HepG2 (cell line): ENCODE measurements around the gene BRIP1. TPM values are rescaled to one million over a fixed set of nuclear protein-coding genes. Genes with fewer than 3 reads are reported as not detected.

ENCODE experiments used
- ATAC-seq: fragments of 200-7000 bp; cut with Tn5 transposase; 3 replicates; pipeline ENCODE4 v1.9.1; 2020; ENCODE audit warnings: mild to moderate bottlenecking, moderate library complexity
- BruUV-seq: library from RNA; stranded (reverse); fragments of 400-500 nt; replicated peaks from 2 replicates; lab custom pipeline; 2021; lab: Mats Ljungman, UMichigan
- CTCF ChIA-PET: fragments of 300-600 bp; formaldehyde crosslinking; extraction: SDS; loops from one replicate; lab custom pipeline; 2021; ENCODE audit warnings: low total read pairs, inconsistent platforms, low intra/inter-chr PET ratio; lab: Yijun Ruan, JAX
- POLR2A ChIA-PET: fragments of 350-600 bp; sonication (Branson Sonifier 250); formaldehyde crosslinking; loops from one replicate; lab custom pipeline; 2020; ENCODE audit warnings: antibody characterized with exemption, inconsistent platforms; lab: Yijun Ruan, JAX
- DNase-seq: peaks from one replicate; pipeline ENCODE4 v3.0.0-alpha.2; 2015; ENCODE audit warnings: low spot score
- FAIRE-seq: peaks from 3 replicates; lab custom pipeline; 2011; peaks lifted over from hg19 to GRCh38; lab: Jason Lieb, UNC
- H2AFZ ChIP-seq: one replicate; pipeline ENCODE4 v1.6.1; 2011; ENCODE audit warnings: low read length, inconsistent platforms
- H3K27ac ChIP-seq: fragments of 300-600 bp; 3 replicates; pipeline ENCODE4 v1.8.0; 2011; ENCODE audit warnings: mixed run types, mild to moderate bottlenecking, mixed read lengths, low read length, inconsistent platforms; ENCODE audit not compliant: insufficient read depth; ENCODE audit errors: extremely low read length
- H3K27me3 ChIP-seq, 2 experiments: fragments of 200-600 bp in 1 of 2; 2 replicates in 1 of 2; 3 replicates in 1 of 2; pipeline versions ENCODE4 v1.6.0 to v1.8.0; 2011; ENCODE audit warnings: low read length in 2 of 2, mild to moderate bottlenecking in 2 of 2, moderate library complexity in 2 of 2, inconsistent platforms in 1 of 2; ENCODE audit not compliant: insufficient read depth in 2 of 2, control insufficient read depth in 1 of 2
- H3K36me3 ChIP-seq, 2 experiments: fragments of 200-600 bp in 1 of 2; replicated peaks in 1 of 2; 2 replicates in 1 of 2; 3 replicates in 1 of 2; pipeline versions ENCODE4 v1.5.1 to v1.8.0; 2011; ENCODE audit warnings: low read length in 2 of 2, inconsistent platforms in 1 of 2; ENCODE audit not compliant: insufficient read depth in 2 of 2, control insufficient read depth in 1 of 2
- H3K4me1 ChIP-seq: 2 replicates; pipeline ENCODE4 v1.5.1; 2012; ENCODE audit warnings: low read length, inconsistent platforms; ENCODE audit not compliant: insufficient read depth
- H3K4me2 ChIP-seq: 2 replicates; pipeline ENCODE4 v1.6.0; 2011; ENCODE audit warnings: low read depth, low read length, inconsistent platforms
- H3K4me3 ChIP-seq, 3 experiments: fragments of 200-600 bp in 1 of 3; sonication (generic), shearing (Covaris generic) in 1 of 3; replicated peaks in 1 of 3; 2 replicates each; pipeline ENCODE4 v1.5.1; 2011 to 2016; ENCODE audit warnings: low read length in 3 of 3, inconsistent platforms in 2 of 3, low read depth in 2 of 3, mild to moderate bottlenecking in 2 of 3, control low read depth in 1 of 3, mixed read lengths in 1 of 3; ENCODE audit not compliant: insufficient read depth in 1 of 3
- H3K79me2 ChIP-seq: one replicate; pipeline ENCODE4 v1.6.1; 2011; ENCODE audit warnings: low read length, inconsistent platforms; ENCODE audit not compliant: insufficient read depth
- H3K9ac ChIP-seq: 2 replicates; pipeline ENCODE4 v1.6.0; 2011; ENCODE audit warnings: mild to moderate bottlenecking, low read depth, low read length, inconsistent platforms; ENCODE audit not compliant: insufficient read depth
- H3K9me3 ChIP-seq: 2 replicates; pipeline ENCODE4 v1.5.1; 2012; ENCODE audit warnings: mild to moderate bottlenecking, low read length
- H4K20me1 ChIP-seq: 2 replicates; pipeline ENCODE4 v1.6.0; 2011; ENCODE audit warnings: inconsistent platforms, mild to moderate bottlenecking, low read length, moderate library complexity; ENCODE audit not compliant: insufficient read depth
- ADNP ChIP-seq: sonication (generic); formaldehyde crosslinking; IDR thresholded peaks from 2 replicates; pipeline ENCODE4 v1.4.0; 2020; ENCODE audit warnings: missing genetic modification reagents
- AFF4 ChIP-seq: sonication (generic); formaldehyde crosslinking; IDR thresholded peaks from 2 replicates; pipeline ENCODE4 v1.4.0; 2020; ENCODE audit warnings: missing genetic modification reagents
- CBX5 ChIP-seq: sonication (generic); formaldehyde crosslinking; IDR thresholded peaks from 2 replicates; pipeline ENCODE4 v1.4.0; 2020; ENCODE audit warnings: missing genetic modification reagents, borderline replicate concordance
- CENPX ChIP-seq: sonication (generic); formaldehyde crosslinking; IDR thresholded peaks from 2 replicates; pipeline ENCODE4 v1.9.0; 2021; ENCODE audit warnings: mild to moderate bottlenecking, missing genetic modification reagents, moderate library complexity
- DNMT3B ChIP-seq: conservative IDR thresholded peaks from 2 replicates; pipeline ENCODE4 v1.6.1; 2016; ENCODE audit warnings: missing biosample characterization, control low read depth
- DRAP1 ChIP-seq: IDR thresholded peaks from 2 replicates; pipeline ENCODE4 v1.6.1; 2016; ENCODE audit warnings: missing genetic modification reagents, missing compliant biosample characterization
- POLR2A ChIP-seq, 2 experiments: IDR thresholded peaks; 2 replicates each; pipeline ENCODE4 v1.6.1; 2011; ENCODE audit warnings: low read depth in 2 of 2, low read length in 2 of 2, mild to moderate bottlenecking in 1 of 2, moderate library complexity in 1 of 2; ENCODE audit not compliant: insufficient read depth in 1 of 2
- SMAD1 ChIP-seq: sonication (generic); formaldehyde crosslinking; IDR thresholded peaks from 2 replicates; pipeline ENCODE4 v1.4.0; 2020; ENCODE audit warnings: missing genetic modification reagents, low read depth, mild to moderate bottlenecking, borderline replicate concordance
- SP5 ChIP-seq: IDR thresholded peaks from 2 replicates; pipeline ENCODE4 v1.6.1; 2016; ENCODE audit warnings: low read depth, borderline replicate concordance
- ZBTB21 ChIP-seq: sonication (generic); formaldehyde crosslinking; IDR thresholded peaks from 2 replicates; pipeline ENCODE4 v1.4.0; 2020; ENCODE audit warnings: missing genetic modification reagents
- ZFP37 ChIP-seq: sonication (generic); formaldehyde crosslinking; IDR thresholded peaks from 2 replicates; pipeline ENCODE4 v1.4.0; 2020; ENCODE audit warnings: missing genetic modification reagents, borderline replicate concordance
- ZNF281 ChIP-seq: sonication (generic); formaldehyde crosslinking; IDR thresholded peaks from 2 replicates; pipeline ENCODE4 v1.4.0; 2020; ENCODE audit warnings: missing genetic modification reagents, borderline replicate concordance
- ZNF766 ChIP-seq: sonication (generic); formaldehyde crosslinking; IDR thresholded peaks from 2 replicates; pipeline ENCODE4 v1.5.0; 2020; ENCODE audit warnings: missing genetic modification reagents, borderline replicate concordance
- WGBS: methylation state at CpG from one replicate; pipeline ENCODE4 v1.1.6; 2017; ENCODE audit warnings: low lambda C conversion rate; 5-methylcytosine and 5-hydroxymethylcytosine counted together
- in situ Hi-C: cut with HindIII; loops from 2 replicates; pipeline ENCODE4 v1.10.0; 2017; ENCODE audit warnings: low pct_unique_long_range_greater_than_20kb; ENCODE audit not compliant: extremely low pct_ligation_motif_present
- intact Hi-C: fragments of 100-400 bp; cut with micrococcal nuclease; formaldehyde crosslinking; loops from one replicate; pipeline ENCODE4 v1.10.0; 2022; ENCODE audit not compliant: unreplicated experiment
- polyA plus RNA-seq, 8 experiments: library from polyadenylated mRNA; depleted of rRNA in 3 of 8; stranded (reverse) in 7 of 8; unstranded in 1 of 8; fragments of >200 nt; fragmentation: Illumina TruSeq in 4 of 8; extraction: Trizol in 4 of 8; gene quantifications; 2 replicates each; pipeline versions ENCODE4 v1.2.1 to v1.2.3, GENCODE V29; 2011 to 2016; ENCODE audit warnings: low read depth in 4 of 8, missing spikeins in 1 of 8, mixed read lengths in 1 of 8; ENCODE audit not compliant: insufficient read depth in 1 of 8
- total RNA-seq, 5 experiments: library from RNA; depleted of rRNA; stranded (reverse); fragments of >200 nt; fragmentation: Illumina TruSeq; extraction: Trizol; gene quantifications; 2 replicates each; pipeline ENCODE4 v1.2.3, GENCODE V29; 2016; ENCODE audit warnings: low read depth in 1 of 5
- TF ChIP-seq, protein P1 (sequence below): sonication (generic); formaldehyde crosslinking; IDR thresholded peaks from 2 replicates; pipeline ENCODE4 v1.4.0; 2020; ENCODE audit warnings: low read depth, mild to moderate bottlenecking, missing genetic modification reagents

BRIP1 gene
- total and polyA plus RNA-seq, 2 of the 13 experiments (the other 11 are each of a cell fraction or from before 2014, with no cell fraction given): 3.8 to 27.7 TPM

DNA sequence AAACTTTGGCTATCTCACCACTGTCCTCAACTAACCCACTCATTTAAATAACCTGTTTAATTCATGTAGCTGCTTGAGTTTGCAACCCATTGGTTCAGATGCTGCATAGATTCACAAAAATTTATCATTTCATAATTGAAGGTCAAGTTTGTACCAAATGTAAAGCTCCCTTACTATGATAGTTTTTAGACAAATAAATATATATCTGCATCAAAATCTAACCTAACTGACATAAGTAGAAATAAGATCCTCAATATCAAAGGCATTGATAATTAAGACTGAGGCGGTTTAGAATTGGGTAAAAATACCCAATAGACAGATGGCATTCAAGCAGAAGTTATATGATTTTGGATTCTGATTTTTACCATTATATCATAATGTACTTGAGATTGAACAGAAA is 139.4 kb downstream of the BRIP1 start:
- in situ Hi-C loops (no loop called here), intact Hi-C loops (no loop called here)
- H3K4me2 ChIP-seq: no peak overlapping the region
- no peaks in the 10 kb centered on the region for H4K20me1 ChIP-seq
- 100% methylated on average over 1 of the region's 1 CpG for WGBS
- POLR2A ChIA-PET: no interaction called here
- H3K27me3 ChIP-seq: no peaks in the 10 kb centered on the region
- H3K36me3 ChIP-seq: no peaks in the 10 kb centered on the region; a peak in 1 of 5 replicates
- no peaks in the 10 kb centered on the region for H3K9me3 ChIP-seq
- H3K9ac ChIP-seq: no peak overlapping the region
- CTCF ChIA-PET: no interaction called here
- H3K4me3 ChIP-seq: no peak overlapping the region
- no peak overlapping the region for H2AFZ ChIP-seq
- no peak overlapping the region for H3K27ac ChIP-seq
- H3K79me2 ChIP-seq: no peaks in the 10 kb centered on the region
- TF ChIP-seq ZNF281 (CRISPR knock-in tag) (no peak), AFF4 (CRISPR knock-in tag) (no peak), POLR2A (IDR thresholded peaks at IDR 0.05; ENCODE audit: insufficient read depth in 1 of 2, low read depth in 2 of 2, low read length in 2 of 2) (no peak), DRAP1 (CRISPR knock-in tag) (no peak), SP5 (CRISPR knock-in tag) (no peak), ZFP37 (CRISPR knock-in tag) (no peak), ZBTB21 (CRISPR knock-in tag) (no peak), CENPX (CRISPR knock-in tag) (no peak), ADNP (CRISPR knock-in tag) (no peak), SMAD1 (no peak), DNMT3B (no peak), ZNF766 (CRISPR knock-in tag) (no peak), CBX5 (no peak)
- TF ChIP-seq, protein P1, sequence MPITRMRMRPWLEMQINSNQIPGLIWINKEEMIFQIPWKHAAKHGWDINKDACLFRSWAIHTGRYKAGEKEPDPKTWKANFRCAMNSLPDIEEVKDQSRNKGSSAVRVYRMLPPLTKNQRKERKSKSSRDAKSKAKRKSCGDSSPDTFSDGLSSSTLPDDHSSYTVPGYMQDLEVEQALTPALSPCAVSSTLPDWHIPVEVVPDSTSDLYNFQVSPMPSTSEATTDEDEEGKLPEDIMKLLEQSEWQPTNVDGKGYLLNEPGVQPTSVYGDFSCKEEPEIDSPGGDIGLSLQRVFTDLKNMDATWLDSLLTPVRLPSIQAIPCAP: no peak
- no TSS peak for BruUV-seq
- H3K4me1 ChIP-seq: peaks cover 7% of the 10 kb centered on the region
- ATAC-seq: no peak
- FAIRE-seq: no peak
- DNase-seq: no peak
